GM23338 (cell line): ENCODE data around the gene RHOG. TPM values are rescaled to one million over a fixed set of nuclear protein-coding genes. Genes with fewer than 3 reads are reported as not detected.

Experiments
- ATAC-seq: fragments of 200-7000 bp; cut with Tn5 transposase; 3 replicates; pipeline ENCODE4 v1.9.1; 2020
- DNase-seq: peaks from one replicate; pipeline ENCODE4 v3.0.0-alpha.2; 2015; ENCODE audit warnings: low spot score
- H2AFZ ChIP-seq: fragments of 200-600 bp; sonication (generic); 2 replicates; pipeline ENCODE4 v1.8.0; 2016; ENCODE audit warnings: antibody characterized with exemption, mild to moderate bottlenecking, moderate library complexity
- H3F3A ChIP-seq: fragments of 200-600 bp; sonication (generic); replicated peaks from 2 replicates; pipeline ENCODE4 v1.8.0; 2017; ENCODE audit warnings: antibody characterized with exemption, mixed run types, low read depth
- H3K27ac ChIP-seq: fragments of 200-600 bp; sonication (generic); 2 replicates; pipeline ENCODE4 v1.6.1; 2016; ENCODE audit warnings: low read depth
- H3K27me3 ChIP-seq: fragments of 200-600 bp; sonication (generic); 2 replicates; pipeline ENCODE4 v1.8.0; 2016; ENCODE audit warnings: mild to moderate bottlenecking, mixed run types, moderate library complexity; ENCODE audit not compliant: insufficient read depth
- H3K36me3 ChIP-seq: fragments of 200-600 bp; sonication (generic); 2 replicates; pipeline ENCODE4 v1.8.0; 2016; ENCODE audit warnings: mild to moderate bottlenecking; ENCODE audit not compliant: insufficient read depth
- H3K4me1 ChIP-seq: fragments of 200-600 bp; sonication (generic); 2 replicates; pipeline ENCODE4 v1.8.0; 2016; ENCODE audit warnings: mild to moderate bottlenecking, moderate library complexity; ENCODE audit not compliant: insufficient read depth
- H3K4me2 ChIP-seq: fragments of 200-600 bp; sonication (generic); 2 replicates; pipeline ENCODE4 v1.7.1; 2017; ENCODE audit warnings: mixed run types
- H3K4me3 ChIP-seq: fragments of 200-600 bp; sonication (generic); 2 replicates; pipeline ENCODE4 v1.6.1; 2016; ENCODE audit warnings: mixed run types
- H3K79me2 ChIP-seq: fragments of 200-600 bp; sonication (generic); replicated peaks from 2 replicates; pipeline ENCODE4 v1.8.0; 2017; ENCODE audit warnings: mild to moderate bottlenecking; ENCODE audit not compliant: insufficient read depth
- H3K9me2 ChIP-seq: fragments of 200-600 bp; sonication (generic); 2 replicates; pipeline ENCODE4 v1.8.0; 2017; ENCODE audit not compliant: insufficient read depth
- H4K20me1 ChIP-seq: fragments of 200-600 bp; sonication (generic); replicated peaks from 2 replicates; pipeline ENCODE4 v1.8.0; 2017; ENCODE audit warnings: mild to moderate bottlenecking; ENCODE audit not compliant: insufficient read depth
- H3K27ac Mint-ChIP-seq: 2 replicates; pipeline ENCODE4 v1.8.0; 2020; ENCODE audit warnings: inconsistent platforms, mild to moderate bottlenecking, moderate library complexity, mixed read lengths
- H3K27me3 Mint-ChIP-seq: 3 replicates; pipeline ENCODE4 v1.8.0; 2022; ENCODE audit warnings: low read depth, mild to moderate bottlenecking, moderate library complexity, mixed read lengths, inconsistent platforms; ENCODE audit not compliant: insufficient read depth, poor library complexity
- H3K36me3 Mint-ChIP-seq: 3 replicates; pipeline ENCODE4 v1.8.0; 2021; ENCODE audit warnings: low read depth, mild to moderate bottlenecking, inconsistent platforms, moderate library complexity, mixed read lengths
- H3K4me1 Mint-ChIP-seq: 3 replicates; pipeline ENCODE4 v1.8.0; 2020; ENCODE audit warnings: mild to moderate bottlenecking, inconsistent platforms, mixed read lengths
- H3K4me3 Mint-ChIP-seq: 3 replicates; pipeline ENCODE4 v1.8.0; 2021; ENCODE audit warnings: moderate library complexity, mild to moderate bottlenecking, inconsistent platforms, mixed read lengths
- H3K9me3 Mint-ChIP-seq: 3 replicates; pipeline ENCODE4 v1.8.0; 2020; ENCODE audit warnings: moderate library complexity, mild to moderate bottlenecking, inconsistent platforms, mixed read lengths
- CREB1 ChIP-seq: fragments of 250-450 bp; sonication (Bioruptor Pico); IDR thresholded peaks from 2 replicates; pipeline ENCODE4 v1.5.0; 2020; ENCODE audit warnings: low read depth, mild to moderate bottlenecking, moderate library complexity
- EZH2 ChIP-seq: fragments of 200-600 bp; sonication (generic); IDR thresholded peaks from one replicate; pipeline ENCODE4 v1.8.0; 2017; ENCODE audit warnings: antibody characterized with exemption, mild to moderate bottlenecking, low read depth; ENCODE audit not compliant: unreplicated experiment
- EZH2phosphoT487 ChIP-seq: fragments of 200-600 bp; sonication (generic); IDR thresholded peaks from one replicate; pipeline ENCODE4 v1.8.1; 2018; ENCODE audit warnings: antibody characterized with exemption; ENCODE audit not compliant: unreplicated experiment
- JUNB ChIP-seq: IDR thresholded peaks from one replicate; pipeline ENCODE4 v1.6.1; 2016; ENCODE audit warnings: antibody characterized with exemption; ENCODE audit not compliant: unreplicated experiment
- NANOG ChIP-seq: IDR thresholded peaks from 2 replicates; pipeline ENCODE4 v1.6.1; 2016; ENCODE audit warnings: antibody characterized with exemption, borderline replicate concordance
- POLR2AphosphoS5 ChIP-seq: IDR thresholded peaks from 2 replicates; pipeline ENCODE4 v1.6.1; 2016; ENCODE audit warnings: antibody characterized with exemption, low read depth
- STAT1 ChIP-seq: IDR thresholded peaks from one replicate; pipeline ENCODE4 v1.6.1; 2016; ENCODE audit warnings: antibody characterized with exemption; ENCODE audit not compliant: unreplicated experiment
- ZNF114 ChIP-seq: fragments of 250-450 bp; sonication (Bioruptor Pico); IDR thresholded peaks from 2 replicates; pipeline ENCODE4 v1.5.0; 2020; ENCODE audit warnings: mild to moderate bottlenecking, moderate library complexity
- ZNF331 ChIP-seq: fragments of 250-450 bp; sonication (Bioruptor Pico); IDR thresholded peaks from 2 replicates; pipeline ENCODE4 v1.5.0; 2020; ENCODE audit warnings: low read depth, mild to moderate bottlenecking, moderate library complexity
- polyA plus RNA-seq: library from polyadenylated mRNA; unstranded; fragments of >200 nt; fragmentation: Nextera tagmentation; extraction: Ambion mirVana; gene quantifications from 2 replicates; pipeline ENCODE4 v1.2.1, GENCODE V29; 2016
- total RNA-seq: library from RNA; depleted of rRNA; stranded (reverse); fragments of >200 nt; shearing (Covaris generic); gene quantifications from 2 replicates; pipeline ENCODE4 v1.2.3, GENCODE V29; 2014
- TF ChIP-seq, protein P1 (sequence below): IDR thresholded peaks from one replicate; pipeline ENCODE4 v1.6.1; 2018; ENCODE audit warnings: antibody characterized with exemption; ENCODE audit not compliant: unreplicated experiment
- TF ChIP-seq, protein P2 (sequence below): IDR thresholded peaks from 2 replicates; pipeline ENCODE4 v1.6.1; 2016; ENCODE audit warnings: antibody characterized with exemption
- TF ChIP-seq, protein P3 (sequence below): fragments of 250-450 bp; sonication (Bioruptor Pico); IDR thresholded peaks from 2 replicates; pipeline ENCODE4 v1.5.0; 2020; ENCODE audit warnings: mild to moderate bottlenecking, moderate library complexity

Gene RHOG
- total and polyA plus RNA-seq, 2 experiments from 2014 or later, result 26.3 to 38.6 TPM

DNA sequence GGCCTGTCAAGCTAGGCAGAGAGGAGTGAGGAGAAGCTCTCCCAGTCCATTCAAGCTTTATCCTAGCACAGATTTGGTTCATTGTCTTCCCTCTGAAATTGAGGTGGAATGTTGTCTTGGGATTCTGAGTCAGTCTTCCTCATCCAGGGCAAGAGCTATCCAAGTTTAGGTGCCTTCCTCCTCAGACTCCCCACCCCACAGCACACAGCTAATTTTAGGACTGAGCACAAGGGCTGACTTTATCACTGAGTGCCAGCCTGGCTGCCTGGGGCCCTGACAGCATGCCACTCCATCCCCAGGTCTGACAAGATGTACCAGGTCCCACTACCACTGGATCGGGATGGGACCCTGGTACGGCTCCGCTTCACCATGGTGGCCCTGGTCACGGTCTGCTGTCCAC, 29.8 kb downstream of the RHOG start (continued):
- TF ChIP-seq, protein P1, sequence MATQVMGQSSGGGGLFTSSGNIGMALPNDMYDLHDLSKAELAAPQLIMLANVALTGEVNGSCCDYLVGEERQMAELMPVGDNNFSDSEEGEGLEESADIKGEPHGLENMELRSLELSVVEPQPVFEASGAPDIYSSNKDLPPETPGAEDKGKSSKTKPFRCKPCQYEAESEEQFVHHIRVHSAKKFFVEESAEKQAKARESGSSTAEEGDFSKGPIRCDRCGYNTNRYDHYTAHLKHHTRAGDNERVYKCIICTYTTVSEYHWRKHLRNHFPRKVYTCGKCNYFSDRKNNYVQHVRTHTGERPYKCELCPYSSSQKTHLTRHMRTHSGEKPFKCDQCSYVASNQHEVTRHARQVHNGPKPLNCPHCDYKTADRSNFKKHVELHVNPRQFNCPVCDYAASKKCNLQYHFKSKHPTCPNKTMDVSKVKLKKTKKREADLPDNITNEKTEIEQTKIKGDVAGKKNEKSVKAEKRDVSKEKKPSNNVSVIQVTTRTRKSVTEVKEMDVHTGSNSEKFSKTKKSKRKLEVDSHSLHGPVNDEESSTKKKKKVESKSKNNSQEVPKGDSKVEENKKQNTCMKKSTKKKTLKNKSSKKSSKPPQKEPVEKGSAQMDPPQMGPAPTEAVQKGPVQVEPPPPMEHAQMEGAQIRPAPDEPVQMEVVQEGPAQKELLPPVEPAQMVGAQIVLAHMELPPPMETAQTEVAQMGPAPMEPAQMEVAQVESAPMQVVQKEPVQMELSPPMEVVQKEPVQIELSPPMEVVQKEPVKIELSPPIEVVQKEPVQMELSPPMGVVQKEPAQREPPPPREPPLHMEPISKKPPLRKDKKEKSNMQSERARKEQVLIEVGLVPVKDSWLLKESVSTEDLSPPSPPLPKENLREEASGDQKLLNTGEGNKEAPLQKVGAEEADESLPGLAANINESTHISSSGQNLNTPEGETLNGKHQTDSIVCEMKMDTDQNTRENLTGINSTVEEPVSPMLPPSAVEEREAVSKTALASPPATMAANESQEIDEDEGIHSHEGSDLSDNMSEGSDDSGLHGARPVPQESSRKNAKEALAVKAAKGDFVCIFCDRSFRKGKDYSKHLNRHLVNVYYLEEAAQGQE, result no peak
- TF ChIP-seq NANOG (no peak), CREB1 (no peak), ZNF114 (CRISPR knock-in tag) (no peak), JUNB (no peak), EZH2 (no peak), STAT1 (no peak), POLR2AphosphoS5 (no peak), ZNF331 (no peak), EZH2phosphoT487 (no peak)
- TF ChIP-seq, protein P2, sequence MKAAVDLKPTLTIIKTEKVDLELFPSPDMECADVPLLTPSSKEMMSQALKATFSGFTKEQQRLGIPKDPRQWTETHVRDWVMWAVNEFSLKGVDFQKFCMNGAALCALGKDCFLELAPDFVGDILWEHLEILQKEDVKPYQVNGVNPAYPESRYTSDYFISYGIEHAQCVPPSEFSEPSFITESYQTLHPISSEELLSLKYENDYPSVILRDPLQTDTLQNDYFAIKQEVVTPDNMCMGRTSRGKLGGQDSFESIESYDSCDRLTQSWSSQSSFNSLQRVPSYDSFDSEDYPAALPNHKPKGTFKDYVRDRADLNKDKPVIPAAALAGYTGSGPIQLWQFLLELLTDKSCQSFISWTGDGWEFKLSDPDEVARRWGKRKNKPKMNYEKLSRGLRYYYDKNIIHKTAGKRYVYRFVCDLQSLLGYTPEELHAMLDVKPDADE, result no peak

DNA sequence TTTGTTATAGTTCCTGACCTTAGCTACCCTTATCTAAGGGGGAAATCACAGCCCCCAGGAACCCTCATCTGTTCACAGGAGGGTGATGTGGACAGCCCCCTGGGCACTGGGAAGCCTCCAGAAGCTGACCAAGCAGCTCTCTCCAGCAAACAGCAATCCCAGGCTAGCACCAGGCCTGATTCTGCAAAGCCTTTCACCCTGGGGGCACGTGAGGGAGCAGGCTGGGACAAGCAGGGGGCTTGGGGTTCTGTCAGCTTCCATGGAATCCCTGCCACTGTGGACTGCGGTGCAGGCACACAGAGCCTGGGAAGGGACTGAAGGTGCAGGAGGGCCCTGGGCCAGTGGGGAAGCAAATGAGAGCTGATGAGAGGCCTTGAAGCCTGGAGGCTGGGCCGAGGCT, 30.3 kb downstream of the RHOG start:
- Histone ChIP-seq H3K4me2 (no peak overlapping the region), H3K4me3 (no peak overlapping the region), H3K4me1 (no peaks in the 10 kb centered on the region; the same call in 1 of the 2 replicates), H3K36me3 (no peaks in the 10 kb centered on the region), H2AFZ (no peak overlapping the region), H4K20me1 (no peaks in the 10 kb centered on the region; the same call in 1 of the 2 replicates), H3K27me3 (no peaks in the 10 kb centered on the region), H3K79me2 (peaks cover 11% of the 10 kb centered on the region; the same call in 1 of the 2 replicates), H3K27ac (no peak overlapping the region), H3F3A (0 out of 2 replicates have a peak, but pooled peaks cover 3% of the 10 kb centered on the region), H3K9me2 (no peaks in the 10 kb centered on the region)
- H3K9me3 Mint-ChIP-seq, result no peaks in the 10 kb centered on the region
- H3K4me1 Mint-ChIP-seq, result peaks cover 16% of the 10 kb centered on the region
- no peak for ATAC-seq
- DNase-seq, result no peak
- H3K27ac Mint-ChIP-seq, result no peak overlapping the region
- no peak overlapping the region for H3K4me3 Mint-ChIP-seq
- peaks cover 11% of the 10 kb centered on the region for H3K27me3 Mint-ChIP-seq
- H3K36me3 Mint-ChIP-seq, result no peaks in the 10 kb centered on the region; the same call in 2 of the 3 replicates
- TF ChIP-seq ZNF331 (no peak), JUNB (no peak), STAT1 (no peak), POLR2AphosphoS5 (no peak), ZNF114 (CRISPR knock-in tag) (no peak), EZH2 (no peak), CREB1 (no peak), EZH2phosphoT487 (no peak)
- TF ChIP-seq, protein P2, result no peak
- TF ChIP-seq, protein P3, sequence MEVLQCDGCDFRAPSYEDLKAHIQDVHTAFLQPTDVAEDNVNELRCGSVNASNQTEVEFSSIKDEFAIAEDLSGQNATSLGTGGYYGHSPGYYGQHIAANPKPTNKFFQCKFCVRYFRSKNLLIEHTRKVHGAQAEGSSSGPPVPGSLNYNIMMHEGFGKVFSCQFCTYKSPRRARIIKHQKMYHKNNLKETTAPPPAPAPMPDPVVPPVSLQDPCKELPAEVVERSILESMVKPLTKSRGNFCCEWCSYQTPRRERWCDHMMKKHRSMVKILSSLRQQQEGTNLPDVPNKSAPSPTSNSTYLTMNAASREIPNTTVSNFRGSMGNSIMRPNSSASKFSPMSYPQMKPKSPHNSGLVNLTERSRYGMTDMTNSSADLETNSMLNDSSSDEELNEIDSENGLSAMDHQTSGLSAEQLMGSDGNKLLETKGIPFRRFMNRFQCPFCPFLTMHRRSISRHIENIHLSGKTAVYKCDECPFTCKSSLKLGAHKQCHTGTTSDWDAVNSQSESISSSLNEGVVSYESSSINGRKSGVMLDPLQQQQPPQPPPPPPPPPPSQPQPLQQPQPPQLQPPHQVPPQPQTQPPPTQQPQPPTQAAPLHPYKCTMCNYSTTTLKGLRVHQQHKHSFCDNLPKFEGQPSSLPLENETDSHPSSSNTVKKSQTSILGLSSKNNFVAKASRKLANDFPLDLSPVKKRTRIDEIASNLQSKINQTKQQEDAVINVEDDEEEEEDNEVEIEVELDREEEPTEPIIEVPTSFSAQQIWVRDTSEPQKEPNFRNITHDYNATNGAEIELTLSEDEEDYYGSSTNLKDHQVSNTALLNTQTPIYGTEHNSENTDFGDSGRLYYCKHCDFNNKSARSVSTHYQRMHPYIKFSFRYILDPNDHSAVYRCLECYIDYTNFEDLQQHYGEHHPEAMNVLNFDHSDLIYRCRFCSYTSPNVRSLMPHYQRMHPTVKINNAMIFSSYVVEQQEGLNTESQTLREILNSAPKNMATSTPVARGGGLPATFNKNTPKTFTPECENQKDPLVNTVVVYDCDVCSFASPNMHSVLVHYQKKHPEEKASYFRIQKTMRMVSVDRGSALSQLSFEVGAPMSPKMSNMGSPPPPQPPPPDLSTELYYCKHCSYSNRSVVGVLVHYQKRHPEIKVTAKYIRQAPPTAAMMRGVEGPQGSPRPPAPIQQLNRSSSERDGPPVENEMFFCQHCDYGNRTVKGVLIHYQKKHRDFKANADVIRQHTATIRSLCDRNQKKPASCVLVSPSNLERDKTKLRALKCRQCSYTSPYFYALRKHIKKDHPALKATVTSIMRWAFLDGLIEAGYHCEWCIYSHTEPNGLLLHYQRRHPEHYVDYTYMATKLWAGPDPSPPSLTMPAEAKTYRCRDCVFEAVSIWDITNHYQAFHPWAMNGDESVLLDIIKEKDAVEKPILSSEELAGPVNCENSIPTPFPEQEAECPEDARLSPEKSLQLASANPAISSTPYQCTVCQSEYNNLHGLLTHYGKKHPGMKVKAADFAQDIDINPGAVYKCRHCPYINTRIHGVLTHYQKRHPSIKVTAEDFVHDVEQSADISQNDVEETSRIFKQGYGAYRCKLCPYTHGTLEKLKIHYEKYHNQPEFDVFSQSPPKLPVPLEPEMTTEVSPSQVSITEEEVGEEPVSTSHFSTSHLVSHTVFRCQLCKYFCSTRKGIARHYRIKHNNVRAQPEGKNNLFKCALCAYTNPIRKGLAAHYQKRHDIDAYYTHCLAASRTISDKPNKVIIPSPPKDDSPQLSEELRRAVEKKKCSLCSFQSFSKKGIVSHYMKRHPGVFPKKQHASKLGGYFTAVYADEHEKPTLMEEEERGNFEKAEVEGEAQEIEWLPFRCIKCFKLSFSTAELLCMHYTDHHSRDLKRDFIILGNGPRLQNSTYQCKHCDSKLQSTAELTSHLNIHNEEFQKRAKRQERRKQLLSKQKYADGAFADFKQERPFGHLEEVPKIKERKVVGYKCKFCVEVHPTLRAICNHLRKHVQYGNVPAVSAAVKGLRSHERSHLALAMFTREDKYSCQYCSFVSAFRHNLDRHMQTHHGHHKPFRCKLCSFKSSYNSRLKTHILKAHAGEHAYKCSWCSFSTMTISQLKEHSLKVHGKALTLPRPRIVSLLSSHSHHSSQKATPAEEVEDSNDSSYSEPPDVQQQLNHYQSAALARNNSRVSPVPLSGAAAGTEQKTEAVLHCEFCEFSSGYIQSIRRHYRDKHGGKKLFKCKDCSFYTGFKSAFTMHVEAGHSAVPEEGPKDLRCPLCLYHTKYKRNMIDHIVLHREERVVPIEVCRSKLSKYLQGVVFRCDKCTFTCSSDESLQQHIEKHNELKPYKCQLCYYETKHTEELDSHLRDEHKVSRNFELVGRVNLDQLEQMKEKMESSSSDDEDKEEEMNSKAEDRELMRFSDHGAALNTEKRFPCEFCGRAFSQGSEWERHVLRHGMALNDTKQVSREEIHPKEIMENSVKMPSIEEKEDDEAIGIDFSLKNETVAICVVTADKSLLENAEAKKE (CRISPR knock-in tag), result no peak
